OCI-LY3 (cell line): ENCODE data around the gene RNF38.

ENCODE experiments used
- H2AFZ ChIP-seq: fragments of 200-600, 300-600 bp; shearing (Covaris generic); 2 replicates; pipeline ENCODE4 v1.6.0; 2014; ENCODE audit warnings: antibody characterized with exemption, low read depth, low read length
- H3K27ac ChIP-seq: fragments of 200-600, 300-600 bp; sonication (generic); 2 replicates; pipeline ENCODE4 v1.5.1; 2014; ENCODE audit warnings: mild to moderate bottlenecking, low read length, moderate library complexity, mixed read lengths
- H3K27me3 ChIP-seq: fragments of 200-600, 300-600 bp; sonication (generic); 2 replicates; pipeline ENCODE4 v1.6.1; 2014; ENCODE audit warnings: low read depth, low read length, mixed read lengths
- H3K36me3 ChIP-seq: fragments of 200-600, 300-600 bp; sonication (generic); replicated peaks from 2 replicates; pipeline ENCODE3; 2014; ENCODE audit warnings: low read depth, low read length, mixed read lengths
- H3K4me1 ChIP-seq: fragments of 300-600, 200-600 bp; sonication (generic); 2 replicates; pipeline ENCODE4 v1.6.1; 2014; ENCODE audit warnings: low read length, mixed read lengths
- H3K4me2 ChIP-seq: fragments of 200-600, 300-600 bp; sonication (generic); 2 replicates; pipeline ENCODE4 v1.6.1; 2014; ENCODE audit warnings: low read length, mixed read lengths
- H3K4me3 ChIP-seq: fragments of 300-600, 200-600 bp; sonication (generic); 2 replicates; pipeline ENCODE4 v1.5.1; 2014; ENCODE audit warnings: antibody characterized with exemption, mild to moderate bottlenecking, low read length, moderate library complexity
- H3K79me2 ChIP-seq: fragments of 300-600, 200-600 bp; shearing (Covaris generic); 2 replicates; pipeline ENCODE4 v1.6.1; 2014; ENCODE audit warnings: mild to moderate bottlenecking, low read length, mixed read lengths
- H3K9ac ChIP-seq: fragments of 300-600, 200-600 bp; shearing (Covaris generic); 2 replicates; pipeline ENCODE4 v1.6.0; 2014; ENCODE audit warnings: mild to moderate bottlenecking, low read length, moderate library complexity
- H3K9me3 ChIP-seq: fragments of 200-600, 300-600 bp; shearing (Covaris generic); 2 replicates; pipeline ENCODE4 v1.6.1; 2014; ENCODE audit warnings: low read length, mixed read lengths; ENCODE audit not compliant: insufficient read depth
- H4K20me1 ChIP-seq: fragments of 200-600, 300-600 bp; sonication (generic); 2 replicates; pipeline ENCODE4 v1.6.1; 2016; ENCODE audit warnings: low read length, mixed read lengths; ENCODE audit not compliant: insufficient read depth
- CTCF ChIP-seq: fragments of 200-600, 300-600 bp; sonication (generic); IDR thresholded peaks from 2 replicates; pipeline ENCODE4 v1.5.1; 2014; ENCODE audit warnings: antibody characterized with exemption, low read length, low read depth
- EZH2phosphoT487 ChIP-seq: fragments of 200-600 bp; shearing (Covaris generic); IDR thresholded peaks from 2 replicates; pipeline ENCODE4 v1.6.1; 2018; ENCODE audit warnings: antibody characterized with exemption, mixed run types, low read depth

The RNF38 gene

GRCh38 chr9:36288070-36288469 is 112.0 kb downstream of the RNF38 start:
- H4K20me1 ChIP-seq: no peaks in the 10 kb centered on the region
- no peak overlapping the region for H3K27ac ChIP-seq
- no peak overlapping the region for H3K4me3 ChIP-seq
- H3K27me3 ChIP-seq: no peaks in the 10 kb centered on the region
- H3K9me3 ChIP-seq: no peaks in the 10 kb centered on the region
- H2AFZ ChIP-seq: no peak overlapping the region
- TF ChIP-seq CTCF (no peak), EZH2phosphoT487 (no peak)
- H3K36me3 ChIP-seq: no peaks in the 10 kb centered on the region
- H3K79me2 ChIP-seq: no peaks in the 10 kb centered on the region
- no peak overlapping the region for H3K9ac ChIP-seq
- H3K4me1 ChIP-seq: no peaks in the 10 kb centered on the region
- no peak overlapping the region for H3K4me2 ChIP-seq
